H9 (cell line): ENCODE results near the gene FOXK1. TPM values are rescaled to one million over a fixed set of nuclear protein-coding genes. Genes with fewer than 3 reads are reported as not detected.

Experiments used
- DNase-seq: peaks from one replicate; pipeline ENCODE4 v3.0.0-alpha.2; 2017
- H2AFZ ChIP-seq: one replicate; pipeline ENCODE4 v1.6.1; 2013; ENCODE audit warnings: mild to moderate bottlenecking, low read length, control low read depth, moderate library complexity
- H2AK5ac ChIP-seq: 2 replicates; pipeline ENCODE4 v1.6.1; 2013; ENCODE audit warnings: low read length, control low read depth, mixed read lengths; ENCODE audit not compliant: insufficient read length
- H2BK120ac ChIP-seq: one replicate; pipeline ENCODE4 v1.6.1; 2013; ENCODE audit warnings: low read depth, mild to moderate bottlenecking, low read length, control low read depth, inconsistent platforms; ENCODE audit not compliant: poor library complexity, severe bottlenecking
- H2BK12ac ChIP-seq: 2 replicates; pipeline ENCODE4 v1.6.1; 2013; ENCODE audit warnings: low read length, control low read depth, mixed read lengths, low read depth; ENCODE audit not compliant: insufficient read length
- H2BK15ac ChIP-seq: 2 replicates; pipeline ENCODE4 v1.6.1; 2013; ENCODE audit warnings: low read depth, low read length, control low read depth
- H2BK20ac ChIP-seq: one replicate; pipeline ENCODE4 v1.6.1; 2013; ENCODE audit warnings: low read depth, mild to moderate bottlenecking, low read length, control low read depth, inconsistent platforms; ENCODE audit not compliant: poor library complexity, severe bottlenecking
- H2BK5ac ChIP-seq: 2 replicates; pipeline ENCODE4 v1.6.1; 2013; ENCODE audit warnings: low read length, control low read depth, mixed read lengths; ENCODE audit not compliant: insufficient read length
- H3K14ac ChIP-seq: 2 replicates; pipeline ENCODE4 v1.6.1; 2013; ENCODE audit warnings: low read length, control low read depth; ENCODE audit not compliant: insufficient read depth
- H3K18ac ChIP-seq: 2 replicates; pipeline ENCODE4 v1.6.1; 2013; ENCODE audit warnings: low read depth, mild to moderate bottlenecking, mixed read lengths, low read length, control low read depth; ENCODE audit not compliant: insufficient read length
- H3K23ac ChIP-seq: 2 replicates; pipeline ENCODE4 v1.6.1; 2013; ENCODE audit warnings: low read length, control low read depth, mixed read lengths, low read depth; ENCODE audit not compliant: insufficient read length
- H3K23me2 ChIP-seq: 2 replicates; pipeline ENCODE4 v1.6.1; 2013; ENCODE audit warnings: low read depth, mild to moderate bottlenecking, mixed read lengths, low read length, control low read depth; ENCODE audit not compliant: insufficient read length, poor library complexity, severe bottlenecking
- H3K27ac ChIP-seq: 2 replicates; pipeline ENCODE4 v1.5.1; 2013; ENCODE audit warnings: low read length, control low read depth, mixed read lengths, low read depth; ENCODE audit not compliant: insufficient read length
- H3K27me3 ChIP-seq: 2 replicates; pipeline ENCODE4 v1.6.1; 2013; ENCODE audit warnings: low read length, control low read depth, inconsistent platforms; ENCODE audit not compliant: insufficient read depth
- H3K4ac ChIP-seq: 2 replicates; pipeline ENCODE4 v1.6.1; 2013; ENCODE audit warnings: low read depth, mild to moderate bottlenecking, control low read depth, inconsistent platforms, low read length, moderate library complexity
- H3K4me1 ChIP-seq: 2 replicates; pipeline ENCODE4 v1.6.1; 2013; ENCODE audit warnings: low read length, control low read depth, inconsistent platforms; ENCODE audit not compliant: insufficient read depth
- H3K4me2 ChIP-seq: 2 replicates; pipeline ENCODE4 v1.6.1; 2013; ENCODE audit warnings: low read length, control low read depth, mixed read lengths; ENCODE audit not compliant: insufficient read length, insufficient read depth
- H3K56ac ChIP-seq: 2 replicates; pipeline ENCODE4 v1.6.1; 2013; ENCODE audit warnings: low read depth, mild to moderate bottlenecking, mixed read lengths, low read length, control low read depth; ENCODE audit not compliant: insufficient read length
- H3K79me1 ChIP-seq: 2 replicates; pipeline ENCODE4 v1.6.1; 2013; ENCODE audit warnings: low read depth, mild to moderate bottlenecking, moderate library complexity, low read length, control low read depth, inconsistent platforms; ENCODE audit not compliant: insufficient read depth, poor library complexity, severe bottlenecking
- H3K79me2 ChIP-seq: 2 replicates; pipeline ENCODE4 v1.6.1; 2013; ENCODE audit warnings: low read length, control low read depth, inconsistent platforms; ENCODE audit not compliant: insufficient read depth
- H3K9ac ChIP-seq: 2 replicates; pipeline ENCODE4 v1.6.1; 2013; ENCODE audit warnings: low read length, control low read depth, mixed read lengths; ENCODE audit not compliant: insufficient read length; ENCODE audit errors: extremely low read depth
- H3K9me3 ChIP-seq: one replicate; pipeline ENCODE4 v1.6.1; 2013; ENCODE audit warnings: low read depth, low read length, inconsistent platforms; ENCODE audit not compliant: control insufficient read depth
- H3T11ph ChIP-seq: one replicate; pipeline ENCODE4 v1.6.1; 2013; ENCODE audit warnings: mild to moderate bottlenecking, low read length, control low read depth, inconsistent platforms
- H4K20me1 ChIP-seq: one replicate; pipeline ENCODE4 v1.6.1; 2013; ENCODE audit not compliant: control insufficient read depth, insufficient read length, insufficient read depth
- H4K5ac ChIP-seq: 2 replicates; pipeline ENCODE4 v1.6.1; 2013; ENCODE audit warnings: low read depth, mild to moderate bottlenecking, mixed read lengths, low read length, control low read depth; ENCODE audit not compliant: insufficient read length
- H4K8ac ChIP-seq: replicated peaks from 2 replicates; pipeline ENCODE4 v1.6.1; 2013; ENCODE audit warnings: low read length, control low read depth, mixed read lengths, low read depth; ENCODE audit not compliant: insufficient read length
- H4K91ac ChIP-seq: 2 replicates; pipeline ENCODE4 v1.6.1; 2013; ENCODE audit warnings: low read depth, mild to moderate bottlenecking, moderate library complexity, mixed read lengths, low read length, control low read depth; ENCODE audit not compliant: insufficient read length
- H3K27ac Mint-ChIP-seq, 3 experiments: 2 replicates in 2 of 3; 3 replicates in 1 of 3; pipeline ENCODE4 v1.8.0; 2020 to 2021; ENCODE audit warnings: mixed read lengths in 3 of 3, mild to moderate bottlenecking in 1 of 3, moderate library complexity in 1 of 3
- H3K27me3 Mint-ChIP-seq: 2 replicates; pipeline ENCODE4 v1.8.0; 2021; ENCODE audit warnings: low read depth, mild to moderate bottlenecking, moderate library complexity, mixed read lengths
- H3K36me3 Mint-ChIP-seq, 3 experiments: 2 replicates in 2 of 3; 3 replicates in 1 of 3; pipeline ENCODE4 v1.8.0; 2020 to 2021; ENCODE audit warnings: low read depth in 3 of 3, mixed read lengths in 3 of 3; ENCODE audit not compliant: insufficient read depth in 1 of 3
- H3K4me1 Mint-ChIP-seq, 2 experiments: 2 replicates each; pipeline ENCODE4 v1.8.0; 2020; ENCODE audit warnings: mixed read lengths in 2 of 2
- H3K4me3 Mint-ChIP-seq, 2 experiments: 2 replicates in 1 of 2; 3 replicates in 1 of 2; pipeline ENCODE4 v1.8.0; 2020 to 2021; ENCODE audit warnings: mild to moderate bottlenecking in 2 of 2, mixed read lengths in 2 of 2, moderate library complexity in 1 of 2
- H3K9me3 Mint-ChIP-seq, 2 experiments: 2 replicates in 1 of 2; 3 replicates in 1 of 2; pipeline ENCODE4 v1.8.0; 2020; ENCODE audit warnings: mild to moderate bottlenecking in 2 of 2, mixed read lengths in 2 of 2, moderate library complexity in 1 of 2
- WGBS: extraction: QIAGEN DNeasy Blood & Tissue Kit; methylation state at CpG from one replicate; pipeline ENCODE4 v1.1.7; 2013; ENCODE audit warnings: missing lambda C conversion rate, low lambda C conversion rate, mixed read lengths; ENCODE audit not compliant: insufficient read length; ENCODE audit errors: extremely low coverage; 5-methylcytosine and 5-hydroxymethylcytosine counted together
- total RNA-seq: library from RNA; stranded (reverse); gene quantifications from 2 replicates; pipeline ENCODE4 v1.2.1, GENCODE V29; 2021
- TF ChIP-seq, protein P1 (sequence below): fragments of 200-600 bp; sonication (generic); conservative IDR thresholded peaks from 3 replicates; pipeline ENCODE4 v1.8.0; 2021; ENCODE audit warnings: antibody characterized with exemption, mild to moderate bottlenecking

FOXK1 gene
- total RNA-seq, 1 experiment from 2014 or later, result 14.4 TPM

DNA sequence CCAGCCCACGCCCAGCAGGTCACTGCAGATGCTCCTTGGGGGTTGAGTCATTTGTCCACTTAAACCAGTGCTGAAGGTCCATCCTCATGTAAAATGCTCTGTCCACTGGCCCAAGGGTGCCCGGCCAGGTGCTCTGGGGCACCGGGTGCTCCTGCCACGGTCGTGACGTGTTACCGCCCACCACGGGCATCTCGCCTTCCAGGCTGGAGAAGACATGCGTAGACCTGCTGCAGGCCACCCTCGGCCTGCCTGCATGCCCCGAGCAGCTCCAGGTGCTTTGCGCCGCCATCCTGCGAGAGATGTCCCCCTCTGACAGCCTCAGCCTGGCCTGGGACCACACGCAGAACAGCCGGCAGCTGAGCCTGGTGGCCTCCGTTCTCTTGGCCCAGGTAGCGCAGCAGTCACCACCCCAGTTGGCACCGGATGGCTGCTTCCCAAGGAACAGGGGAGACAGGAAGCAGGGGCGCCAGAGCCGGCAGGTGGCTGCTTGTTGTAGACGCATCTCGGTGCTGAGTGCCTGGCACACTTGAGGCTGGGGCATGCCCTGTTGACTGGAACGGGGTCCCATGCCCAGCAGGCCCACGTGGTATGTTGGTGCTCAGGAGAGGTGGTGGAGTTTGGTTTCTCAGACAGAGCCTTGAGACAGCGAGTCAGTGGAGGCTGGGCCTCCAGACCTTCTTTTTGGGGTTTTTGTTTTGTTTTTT, 99.4 kb downstream of the FOXK1 start:
- Histone ChIP-seq H2BK15ac (no peak overlapping the region), H4K8ac (no peak overlapping the region)

More for the DNA sequence above, 99.4 kb downstream of the FOXK1 start:
- Mint-ChIP-seq H3K27me3 (no peaks in the 10 kb centered on the region), H3K36me3 (peaks cover 7 to 32% (median 9%) of the 10 kb centered on the region in 3 experiments; a peak in 6 of 7 replicates), H3K4me1 (no peaks in the 10 kb centered on the region), H3K4me3 (no peak overlapping the region), H3K9me3 (no peaks in the 10 kb centered on the region), H3K27ac (peak overlapping the region in 1 of 3 experiments; percentile 44; a peak in 1 of 7 replicates)
- no peaks in the 10 kb centered on the region; the same call in 1 of the 2 replicates for H3K79me2 ChIP-seq
- no peak overlapping the region for H3K14ac ChIP-seq
- H2AFZ ChIP-seq, result no peak overlapping the region
- no peaks in the 10 kb centered on the region for H3K9me3 ChIP-seq
- no peak overlapping the region for H3K4ac ChIP-seq
- no peaks in the 10 kb centered on the region for H3K27me3 ChIP-seq
- H3K9ac ChIP-seq, result no peak overlapping the region
- H3K4me1 ChIP-seq, result no peaks in the 10 kb centered on the region
- H2BK120ac ChIP-seq, result no peak overlapping the region
- H3K56ac ChIP-seq, result no peak overlapping the region
- H2BK12ac ChIP-seq, result no peak overlapping the region
- H2AK5ac ChIP-seq, result no peak overlapping the region
- no peak overlapping the region for H3K27ac ChIP-seq
- H4K20me1 ChIP-seq, result no peaks in the 10 kb centered on the region
- no peaks in the 10 kb centered on the region for H3K23me2 ChIP-seq
- no peak for DNase-seq
- H4K91ac ChIP-seq, result no peak overlapping the region
- no peak overlapping the region for H3K4me2 ChIP-seq
- no peak overlapping the region for H4K5ac ChIP-seq
- H2BK20ac ChIP-seq, result no peak overlapping the region
- H2BK5ac ChIP-seq, result no peak overlapping the region
- WGBS, result no CpG with 5 or more reads among the region's 27 CpGs
- TF ChIP-seq, protein P1, sequence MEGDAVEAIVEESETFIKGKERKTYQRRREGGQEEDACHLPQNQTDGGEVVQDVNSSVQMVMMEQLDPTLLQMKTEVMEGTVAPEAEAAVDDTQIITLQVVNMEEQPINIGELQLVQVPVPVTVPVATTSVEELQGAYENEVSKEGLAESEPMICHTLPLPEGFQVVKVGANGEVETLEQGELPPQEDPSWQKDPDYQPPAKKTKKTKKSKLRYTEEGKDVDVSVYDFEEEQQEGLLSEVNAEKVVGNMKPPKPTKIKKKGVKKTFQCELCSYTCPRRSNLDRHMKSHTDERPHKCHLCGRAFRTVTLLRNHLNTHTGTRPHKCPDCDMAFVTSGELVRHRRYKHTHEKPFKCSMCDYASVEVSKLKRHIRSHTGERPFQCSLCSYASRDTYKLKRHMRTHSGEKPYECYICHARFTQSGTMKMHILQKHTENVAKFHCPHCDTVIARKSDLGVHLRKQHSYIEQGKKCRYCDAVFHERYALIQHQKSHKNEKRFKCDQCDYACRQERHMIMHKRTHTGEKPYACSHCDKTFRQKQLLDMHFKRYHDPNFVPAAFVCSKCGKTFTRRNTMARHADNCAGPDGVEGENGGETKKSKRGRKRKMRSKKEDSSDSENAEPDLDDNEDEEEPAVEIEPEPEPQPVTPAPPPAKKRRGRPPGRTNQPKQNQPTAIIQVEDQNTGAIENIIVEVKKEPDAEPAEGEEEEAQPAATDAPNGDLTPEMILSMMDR, result no peak
- peaks cover 3% of the 10 kb centered on the region for H3K79me1 ChIP-seq
- H3K18ac ChIP-seq, result no peak overlapping the region
- no peak overlapping the region for H3T11ph ChIP-seq
- no peak overlapping the region for H3K23ac ChIP-seq
